GM19239 (cell line): ENCODE data around the gene HMG20B.

Experiments used
- DNase-seq: peaks from one replicate; pipeline ENCODE4 v3.0.0; 2011; ENCODE audit warnings: low spot score; ENCODE audit not compliant: insufficient read length
- FAIRE-seq: peaks from 2 replicates; lab custom pipeline; 2011; peaks lifted over from hg19 to GRCh38; lab: Jason Lieb, UNC

The HMG20B gene

DNA sequence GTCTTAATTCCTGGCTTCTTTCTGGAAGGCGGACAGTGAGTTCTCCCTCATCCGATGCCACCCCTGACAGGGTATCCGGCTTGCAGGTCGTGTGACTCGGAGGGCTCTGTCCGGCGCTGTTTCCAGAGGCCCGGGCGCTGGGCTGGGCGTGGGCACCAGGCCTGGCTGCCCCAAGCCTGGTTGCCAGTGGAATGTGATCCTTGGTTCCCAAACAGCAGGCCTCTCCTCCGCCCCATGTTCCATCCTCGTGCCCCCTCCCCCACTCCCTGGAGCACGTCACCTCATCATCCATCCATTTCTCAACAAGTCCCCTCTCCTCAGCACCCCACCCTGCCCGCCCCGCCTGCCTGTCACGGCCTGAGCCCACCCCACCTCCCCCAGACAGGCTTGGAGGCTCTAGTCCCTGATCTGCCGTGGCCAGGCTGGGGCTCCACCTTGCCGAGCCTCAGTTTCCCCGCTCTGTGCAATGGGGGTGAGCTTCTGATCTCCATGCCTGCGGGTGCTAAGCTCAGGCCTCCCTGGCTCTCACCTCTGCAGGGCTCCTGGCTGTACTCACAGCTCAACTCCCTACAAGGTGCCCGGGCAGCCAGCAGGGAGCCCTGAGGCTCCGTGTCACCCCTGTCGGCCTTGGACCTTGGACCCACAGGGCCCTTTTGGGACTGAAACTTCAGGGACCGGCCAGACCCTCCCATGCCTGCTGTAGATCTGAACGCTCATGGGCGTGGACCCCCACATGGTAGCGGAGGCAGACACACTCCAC, 31.7 kb downstream of the HMG20B start:
- no peak for DNase-seq
- no peak for FAIRE-seq

- no peak for DNase-seq
- FAIRE-seq: no peak
Measured at GRCh38 chr19:3604987-3605343, 32.2 kb downstream of the HMG20B start.

- no peak for DNase-seq
- FAIRE-seq: peak; percentile 68
Measured at GRCh38 chr19:3605361-3605760, 32.6 kb downstream of the HMG20B start.

DNA sequence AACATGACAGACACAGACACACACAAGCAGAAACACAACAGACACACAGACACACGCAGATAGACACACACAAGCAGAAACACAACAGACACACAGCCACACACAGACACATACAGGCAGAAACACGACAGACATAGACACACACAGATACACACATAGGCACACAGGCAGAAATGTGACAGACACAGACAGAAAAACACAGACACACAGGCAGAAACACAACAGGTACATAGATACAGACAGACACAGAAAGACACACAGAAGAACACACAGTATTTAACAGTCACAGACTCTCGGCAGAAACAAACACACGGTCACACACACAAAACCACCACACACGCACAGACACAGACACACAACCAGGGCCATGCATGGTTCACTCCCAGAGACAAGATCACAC, 33.0 kb downstream of the HMG20B start:
- FAIRE-seq: no peak

GRCh38 chr19:3606174-3606689, 33.5 kb downstream of the HMG20B start:
- no peak for FAIRE-seq
- peak; percentile 67 for DNase-seq

More for the DNA sequence above, 33.0 kb downstream of the HMG20B start:
- DNase-seq: no peak

GRCh38 chr19:3606690-3607289, 34.0 kb downstream of the HMG20B start, which contains the start of gene TBXA2R:
TSS of gene TBXA2R (minus strand) at chr19:3606875. CDS start at chr19:3600634, 6,241 bp downstream.
- FAIRE-seq (no peak), DNase-seq (peak; percentile 90)

DNA sequence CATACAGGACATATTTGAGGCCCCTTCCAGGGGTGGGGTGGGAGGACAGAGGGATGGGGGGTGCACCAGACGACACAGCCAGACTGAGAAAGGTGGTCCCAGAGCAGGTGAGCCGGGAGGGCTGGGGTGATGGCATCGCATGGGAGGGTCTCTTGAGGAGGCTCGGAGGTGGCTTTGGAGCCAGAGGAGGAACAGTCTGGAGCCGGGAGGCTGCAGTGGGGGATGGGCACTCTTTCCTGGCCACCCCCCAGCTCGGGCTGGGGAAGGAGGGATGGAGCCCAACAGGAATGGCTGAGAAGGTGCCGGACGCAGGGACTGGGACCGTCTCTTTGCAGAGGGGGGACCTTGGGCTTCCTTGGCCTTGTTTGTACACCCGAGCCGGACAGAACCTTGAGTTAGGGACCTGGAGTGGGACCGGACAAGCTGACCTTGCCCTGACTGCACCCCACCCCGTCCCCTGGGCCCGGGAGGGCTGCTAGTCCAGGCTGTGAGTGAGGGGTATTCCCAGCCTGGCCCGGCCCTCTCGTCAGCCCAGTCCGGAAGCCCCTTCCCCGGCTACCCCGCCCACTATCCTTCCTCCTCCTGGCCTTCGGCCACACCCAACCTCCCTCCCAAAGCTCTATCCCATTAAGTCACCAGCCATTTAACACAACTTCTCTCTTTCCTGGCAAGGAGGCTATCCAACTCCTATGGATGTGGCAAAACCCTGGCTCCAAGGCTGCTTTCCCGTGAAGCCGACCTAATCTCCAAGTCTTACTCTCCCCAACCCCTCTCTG, 34.7 kb downstream of the HMG20B start:
- DNase-seq (no peak), FAIRE-seq (no peak)

- FAIRE-seq: no peak
- DNase-seq: no peak
Measured at GRCh38 chr19:3608079-3608641, 35.4 kb downstream of the HMG20B start.

GRCh38 chr19:3608750-3609322, 36.1 kb downstream of the HMG20B start:
- FAIRE-seq: no peak
- DNase-seq: no peak

DNA sequence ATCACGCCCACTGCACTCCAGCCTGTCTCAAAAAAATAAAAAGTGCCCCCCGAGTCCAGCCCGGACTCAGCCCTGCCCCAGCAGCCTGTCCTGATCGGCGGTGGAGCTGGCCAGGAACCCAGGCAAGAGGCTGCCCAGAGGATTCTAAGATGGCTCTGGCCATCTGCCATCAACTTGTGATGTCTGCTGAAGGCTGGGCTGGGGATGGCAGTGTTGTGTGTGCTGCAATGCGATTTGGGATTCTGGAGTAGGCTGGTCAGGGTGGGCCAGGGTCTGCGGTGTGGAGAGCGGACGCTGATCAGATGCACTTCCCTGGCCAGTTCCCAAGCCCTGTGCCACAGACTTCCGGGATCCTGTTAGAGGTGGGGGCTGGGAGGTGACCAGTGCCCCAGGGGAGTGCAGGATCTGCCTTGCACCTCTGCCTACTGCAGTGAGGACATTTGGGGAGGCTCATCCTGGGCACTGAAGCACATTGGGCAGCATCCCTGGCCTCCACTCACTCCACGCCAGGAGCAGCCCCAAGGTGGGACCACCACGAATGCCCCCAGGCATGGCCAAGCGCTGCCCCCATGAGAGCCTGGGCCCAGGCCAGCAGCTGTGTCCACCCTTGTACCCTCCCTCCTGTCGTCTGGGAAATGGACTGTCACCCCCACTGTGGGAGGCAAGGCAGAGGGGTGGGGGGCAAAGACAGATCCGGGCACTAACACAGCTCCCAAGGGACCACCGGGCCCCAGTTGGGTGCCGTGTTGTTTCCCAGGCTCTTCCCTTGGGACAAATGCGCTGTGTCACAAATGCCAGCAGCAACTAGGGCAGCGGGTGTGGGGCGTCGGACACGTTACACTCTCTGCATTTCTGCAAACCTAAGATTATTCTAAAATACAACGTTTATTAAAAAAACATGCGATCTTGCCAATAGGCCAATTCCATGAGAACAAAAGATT, 37.3 kb downstream of the HMG20B start:
- DNase-seq (no peak), FAIRE-seq (no peak)

DNA sequence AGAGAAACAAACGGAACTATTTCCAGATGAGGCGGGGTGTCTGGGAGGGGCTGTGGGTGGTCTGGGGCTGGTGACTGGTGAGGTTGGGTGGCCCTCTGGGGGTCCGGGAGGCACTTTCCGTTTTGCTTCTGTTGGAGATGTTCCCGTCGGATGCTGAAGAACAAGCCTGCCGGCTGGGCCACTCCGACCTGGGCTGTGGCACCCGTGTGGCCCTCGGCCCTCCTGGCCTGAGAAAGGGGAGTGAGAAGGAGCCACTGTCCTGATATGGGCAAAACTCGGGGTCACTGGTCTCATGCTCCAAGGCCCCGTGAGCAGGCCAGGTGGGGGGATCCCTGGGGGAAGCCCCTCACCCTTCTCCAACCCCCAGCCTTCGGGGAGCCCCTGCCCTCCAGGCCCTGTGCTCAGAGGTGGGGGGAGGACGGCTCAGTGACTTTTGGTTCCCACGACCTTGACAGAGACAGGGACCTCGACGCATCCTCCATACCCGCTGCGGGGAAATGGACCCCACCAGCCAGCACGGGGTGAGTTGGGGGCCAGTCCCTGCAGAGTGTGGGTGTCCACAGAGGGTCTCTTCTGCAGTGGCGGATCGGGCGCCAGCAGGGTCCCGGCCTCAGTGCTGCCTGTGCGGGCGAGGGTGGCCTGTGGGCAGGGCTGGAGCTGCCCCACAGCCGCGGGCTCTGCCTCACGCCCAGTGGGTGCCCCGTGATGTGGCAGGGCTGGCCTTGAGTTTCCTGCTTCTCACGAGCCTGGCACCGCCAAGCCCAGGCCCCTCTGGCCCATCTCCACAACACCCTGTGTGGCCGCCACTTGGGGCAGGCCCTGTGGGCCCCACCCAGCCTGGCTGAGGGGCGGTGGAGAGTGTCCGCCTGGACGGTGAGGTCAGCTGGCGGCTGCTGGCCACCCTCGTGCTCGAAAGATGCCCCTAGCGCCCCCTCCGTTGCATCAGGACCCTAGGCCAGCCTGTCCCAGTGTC, 38.3 kb downstream of the HMG20B start:
- no peak for FAIRE-seq
- no peak for DNase-seq

GRCh38 chr19:3611841-3612240, 39.1 kb downstream of the HMG20B start:
- DNase-seq (no peak), FAIRE-seq (no peak)

DNA sequence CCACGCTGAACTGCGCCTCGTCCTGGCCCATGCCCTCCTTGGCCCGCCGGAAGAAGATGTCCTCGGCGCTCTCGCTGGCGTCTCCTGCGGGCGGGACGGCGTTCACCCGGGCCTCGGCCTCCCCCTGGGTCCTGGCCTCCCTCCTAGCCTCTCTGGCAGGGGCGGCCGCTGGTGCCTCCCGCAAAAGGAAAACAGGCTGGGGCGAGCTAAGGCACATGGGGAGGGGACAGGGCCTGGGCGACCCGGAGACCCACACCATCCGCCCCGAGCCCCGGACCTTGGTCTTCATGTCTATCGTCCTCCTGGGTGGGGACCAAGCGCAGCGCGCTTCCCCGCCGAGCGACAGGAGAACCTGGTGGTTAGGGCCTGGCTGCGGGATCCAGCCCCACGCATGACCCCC, 39.6 kb downstream of the HMG20B start:
- no peak for DNase-seq
- FAIRE-seq: no peak

GRCh38 chr19:3612901-3613741, 40.4 kb downstream of the HMG20B start:
- no peak for DNase-seq
- no peak for FAIRE-seq

GRCh38 chr19:3613818-3614661, 41.3 kb downstream of the HMG20B start:
- DNase-seq (no peak), FAIRE-seq (no peak)

DNA sequence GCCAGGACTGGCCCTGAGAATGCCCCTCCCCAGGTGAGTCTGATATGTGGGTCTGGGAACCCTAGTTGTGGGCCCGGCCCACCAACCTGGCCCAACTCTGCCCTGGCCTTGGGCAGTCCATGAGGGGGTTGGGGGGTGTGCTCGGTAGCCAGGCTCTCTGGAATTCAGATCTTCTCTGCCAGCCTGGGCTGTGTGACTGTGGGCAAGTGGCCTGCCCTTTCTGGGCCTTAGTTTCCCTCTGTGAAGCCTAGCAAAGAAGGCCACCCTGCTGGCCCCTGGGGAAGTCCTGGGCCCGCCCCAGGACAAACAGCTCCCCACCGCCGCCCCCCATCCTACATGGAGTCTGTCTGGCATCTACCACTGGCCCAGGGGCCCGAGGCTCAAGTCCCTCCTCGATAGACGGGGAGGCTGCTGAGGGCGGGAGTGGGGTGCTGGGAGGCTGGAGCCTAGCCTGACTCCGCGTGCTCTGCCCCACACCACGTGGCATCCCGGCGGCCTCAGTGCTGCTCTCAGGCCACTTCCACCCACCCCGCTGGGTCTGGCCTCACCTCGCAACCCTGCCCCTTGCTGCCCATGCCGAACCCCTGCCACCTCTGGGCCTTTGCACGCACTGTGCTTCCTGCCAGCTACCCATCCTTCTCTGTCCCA, 42.2 kb downstream of the HMG20B start:
- DNase-seq (no peak), FAIRE-seq (no peak)
